SHP77 treated with DMSO at 0.1 percent for 48 hours (cell line): Measurements from ENCODE around the gene CRIM1.

Source experiments
- DNase-seq: peaks from one replicate; lab custom pipeline; 2025; lab: John Stamatoyannopoulos, UW

CRIM1 gene

DNA sequence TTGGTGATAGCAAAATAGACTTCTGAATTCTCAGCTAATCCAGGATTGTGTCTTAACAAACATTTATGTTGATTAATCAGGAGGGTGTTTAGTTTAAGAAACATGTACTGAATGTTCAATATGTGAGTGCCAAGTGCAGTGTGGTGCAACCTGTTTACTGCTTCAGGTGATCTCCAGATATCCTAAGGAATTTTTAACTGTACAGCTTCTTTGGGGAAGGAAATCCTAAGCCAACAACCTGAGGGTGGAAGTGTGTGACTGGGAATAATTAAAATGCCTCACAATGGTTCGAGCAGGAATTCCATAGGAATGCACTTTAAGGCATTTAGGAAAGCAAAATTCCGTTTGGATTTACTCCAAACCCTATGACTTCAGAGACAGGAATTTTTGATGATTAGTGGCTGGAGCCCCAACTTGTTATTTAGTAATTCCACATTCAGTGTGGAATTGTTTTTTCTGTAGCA is 16.4 kb downstream of the CRIM1 start:
- DNase-seq = no peak

DNA sequence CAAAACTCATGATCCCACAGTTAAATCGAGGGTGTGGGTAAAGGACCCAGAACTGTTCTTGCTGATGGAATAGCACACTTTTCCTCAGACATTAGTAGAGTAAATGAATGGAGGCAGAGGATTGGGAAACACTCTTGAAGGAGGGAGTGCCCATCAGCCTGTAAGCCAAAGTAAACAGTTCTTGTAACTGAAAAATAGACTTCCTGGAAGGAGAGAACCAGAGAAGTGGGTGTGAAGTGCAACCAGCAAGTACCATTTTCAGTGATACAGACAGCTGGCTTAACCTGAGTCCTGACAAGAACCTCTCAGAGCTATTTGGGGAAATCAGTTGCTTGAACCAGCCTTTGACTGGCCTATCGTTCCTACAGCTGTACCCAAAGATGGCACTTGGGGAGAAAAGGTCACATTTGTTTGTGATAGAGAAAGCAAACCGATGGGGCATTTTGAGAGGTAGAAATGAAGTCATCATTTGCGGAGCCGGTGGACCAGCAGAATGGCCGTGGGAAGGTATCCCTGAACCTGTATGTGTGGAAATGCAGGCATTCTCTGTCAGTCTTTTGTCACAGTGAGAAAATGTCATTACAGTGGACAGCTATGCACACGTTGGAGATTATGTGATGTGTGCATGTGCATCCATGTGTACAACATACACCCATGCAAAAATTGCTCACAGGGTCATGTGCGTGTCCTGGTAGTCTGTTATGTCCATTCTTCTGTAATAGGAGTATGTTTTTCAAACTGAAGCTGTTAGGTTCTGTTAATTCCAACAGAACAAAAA is 17.8 kb downstream of the CRIM1 start:
- DNase-seq = peak; percentile 38

DNA sequence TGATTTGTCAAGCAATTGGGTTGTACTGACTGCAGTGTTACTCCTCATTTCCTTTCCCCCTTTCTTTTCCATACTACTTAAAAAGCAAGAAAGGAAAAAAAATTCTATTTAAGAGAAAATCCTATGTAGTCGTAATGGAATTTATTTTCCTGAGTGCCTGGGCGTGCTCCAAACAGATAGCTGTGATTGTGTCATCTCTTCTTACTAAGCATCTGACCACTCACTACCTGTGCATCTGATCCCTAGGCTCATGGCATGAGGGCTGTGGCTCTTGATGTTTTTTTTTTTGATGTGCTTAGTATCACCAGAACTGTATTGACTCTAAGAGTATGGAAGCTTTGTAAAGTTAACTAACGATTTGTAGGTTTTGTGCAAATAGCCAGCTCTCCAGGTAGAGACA is 19.0 kb downstream of the CRIM1 start:
- DNase-seq = no peak

- DNase-seq = peak; percentile 72
Measured at GRCh38 chr2:36376319-36376765, 20.8 kb downstream of the CRIM1 start.

GRCh38 chr2:36376992-36377738 is 21.6 kb downstream of the CRIM1 start:
- no peak for DNase-seq

DNA sequence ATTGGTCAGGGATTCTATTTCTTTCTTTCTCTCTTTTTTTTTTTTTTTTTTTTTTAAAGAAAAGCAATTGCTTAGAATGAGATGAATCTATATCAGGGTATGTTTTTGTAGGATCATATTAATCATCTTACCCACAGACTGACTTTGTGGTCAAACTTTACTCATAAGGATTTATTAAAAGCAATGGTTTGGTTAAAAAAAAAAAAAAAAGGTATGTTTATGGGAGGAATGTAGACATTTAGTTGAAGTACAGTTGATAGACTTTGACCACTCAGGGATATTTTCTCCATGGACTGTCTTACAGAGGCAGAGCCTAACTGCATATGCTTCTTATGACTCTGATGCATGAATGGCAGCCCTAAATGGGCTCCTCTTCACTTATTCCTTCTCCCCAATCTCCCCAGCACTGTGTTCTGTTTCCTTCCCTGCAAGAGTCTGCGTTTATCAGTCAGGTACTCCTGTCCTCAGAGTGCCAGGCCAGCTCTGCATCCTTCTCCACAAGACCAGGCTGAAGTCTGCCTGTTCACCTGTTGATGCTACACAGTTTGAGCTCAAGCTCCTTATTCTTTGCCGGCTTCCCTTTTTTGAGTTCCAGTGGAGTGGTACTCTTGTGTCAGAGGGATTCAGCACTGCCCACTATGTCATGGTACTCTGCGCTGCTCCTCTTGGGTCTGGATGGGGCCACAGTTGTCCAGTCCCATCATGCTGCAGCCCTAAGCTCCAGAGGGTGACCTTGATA is 24.3 kb downstream of the CRIM1 start:
- DNase-seq = no peak

DNA sequence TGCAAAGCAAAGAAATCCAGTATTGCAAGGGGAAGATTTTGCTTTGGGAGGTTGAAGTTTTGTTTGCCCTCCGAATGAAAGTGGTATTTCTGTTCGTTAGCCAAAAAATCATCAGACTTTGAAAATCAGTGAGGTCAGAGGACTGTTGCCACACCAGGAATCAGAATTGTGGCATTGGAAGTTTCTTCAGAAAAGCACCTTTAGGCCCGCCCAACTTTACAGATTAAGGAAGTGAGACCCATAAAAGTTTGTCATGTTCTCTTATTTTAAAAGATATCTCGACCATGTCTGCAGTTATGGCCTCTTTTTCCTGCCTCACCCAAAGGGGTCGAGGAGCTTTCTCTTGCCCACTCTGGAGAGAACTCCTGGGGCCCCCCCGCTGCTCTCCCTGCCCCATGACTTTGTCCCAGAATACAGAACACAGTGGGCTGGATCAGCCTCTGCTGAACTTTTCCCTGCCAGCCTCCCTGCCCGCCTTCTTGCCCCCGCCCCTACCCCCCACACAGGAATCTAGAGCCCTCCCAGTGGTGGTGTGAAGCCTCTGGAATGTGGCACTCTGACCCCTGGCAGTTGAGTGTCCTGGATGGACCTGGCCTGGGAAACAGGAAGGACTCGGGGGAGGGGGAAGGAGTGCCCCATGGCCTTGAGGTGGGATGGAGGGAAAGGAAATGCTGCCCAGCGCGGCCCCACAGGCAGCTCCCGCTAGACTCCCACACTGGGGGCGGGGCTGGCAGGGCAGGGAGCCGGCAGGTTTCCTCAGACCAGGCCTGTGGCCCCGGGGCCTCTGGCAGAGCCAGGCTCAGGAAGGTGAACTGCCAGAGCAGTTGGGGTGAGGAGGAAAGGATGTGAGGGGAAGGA is 25.3 kb downstream of the CRIM1 start:
- no peak for DNase-seq

- no peak for DNase-seq
Measured at GRCh38 chr2:36381993-36382392, 26.4 kb downstream of the CRIM1 start.

- no peak for DNase-seq
Measured at GRCh38 chr2:36382472-36382871, 26.9 kb downstream of the CRIM1 start.

GRCh38 chr2:36383726-36384125 is 28.1 kb downstream of the CRIM1 start:
- no peak for DNase-seq

- no peak for DNase-seq
Measured at GRCh38 chr2:36384454-36384853, 28.9 kb downstream of the CRIM1 start.

DNA sequence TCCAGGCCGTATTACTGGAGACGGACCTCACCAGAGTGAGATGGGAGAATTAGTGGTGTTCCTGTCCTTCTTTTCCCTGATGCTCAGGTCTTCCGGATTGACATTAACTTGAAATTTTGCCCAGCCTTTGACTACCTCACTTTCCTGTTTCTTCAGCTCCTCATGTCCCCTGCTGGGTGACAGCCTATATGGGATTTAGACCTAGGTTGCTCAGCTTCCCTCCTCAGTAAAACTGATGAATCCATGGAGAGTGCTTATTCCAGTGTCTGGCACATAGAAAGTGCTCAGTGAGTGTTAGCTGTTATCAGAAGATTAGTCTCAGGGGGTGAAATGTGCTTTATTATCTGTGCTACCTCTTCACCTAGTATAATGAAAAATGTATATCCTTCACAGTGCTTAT is 30.0 kb downstream of the CRIM1 start:
- DNase-seq = no peak

- DNase-seq = no peak
Measured at GRCh38 chr2:36387258-36387916, 31.8 kb downstream of the CRIM1 start.

DNA sequence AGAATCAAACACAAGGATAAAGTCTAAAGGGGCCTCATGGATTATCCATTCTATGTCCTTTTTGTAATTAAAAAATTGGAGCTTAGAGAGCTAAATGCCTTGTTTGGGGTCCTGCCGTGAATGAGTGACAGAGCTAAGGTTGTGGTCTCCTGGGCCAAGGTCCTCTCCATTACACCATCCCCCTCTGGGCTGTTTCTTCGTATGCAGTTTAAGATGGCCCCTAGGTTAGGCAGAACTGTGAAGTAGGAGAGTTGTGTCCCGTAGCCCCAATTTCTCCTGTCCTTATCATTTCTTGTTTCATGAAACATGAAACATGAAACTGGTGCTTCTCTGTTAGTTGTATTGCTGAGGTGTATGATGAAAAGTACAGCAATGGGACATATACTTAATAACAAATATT is 32.9 kb downstream of the CRIM1 start:
- no peak for DNase-seq

DNA sequence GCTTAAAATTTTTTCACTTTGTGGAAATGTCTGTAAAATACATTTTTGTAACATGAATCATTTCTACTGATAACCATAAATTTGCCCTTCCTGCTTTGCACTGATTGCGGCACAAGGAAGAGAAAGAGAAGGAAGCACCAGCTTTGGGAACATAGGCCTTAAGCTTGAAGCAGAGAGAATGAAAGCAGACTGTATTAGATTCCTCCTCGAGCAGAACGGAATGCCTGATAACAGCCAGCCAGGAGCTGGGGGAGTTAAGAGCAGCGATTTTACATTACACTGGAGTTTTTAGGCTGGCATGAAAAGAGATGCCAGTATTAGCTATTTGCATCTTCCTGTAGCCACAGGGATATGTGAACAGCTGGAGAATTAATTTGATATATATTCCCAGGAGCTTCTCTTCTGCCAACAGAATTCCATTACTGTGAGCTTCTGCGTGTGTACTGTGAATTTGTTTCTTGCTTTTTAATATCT is 33.5 kb downstream of the CRIM1 start:
- DNase-seq = no peak

DNA sequence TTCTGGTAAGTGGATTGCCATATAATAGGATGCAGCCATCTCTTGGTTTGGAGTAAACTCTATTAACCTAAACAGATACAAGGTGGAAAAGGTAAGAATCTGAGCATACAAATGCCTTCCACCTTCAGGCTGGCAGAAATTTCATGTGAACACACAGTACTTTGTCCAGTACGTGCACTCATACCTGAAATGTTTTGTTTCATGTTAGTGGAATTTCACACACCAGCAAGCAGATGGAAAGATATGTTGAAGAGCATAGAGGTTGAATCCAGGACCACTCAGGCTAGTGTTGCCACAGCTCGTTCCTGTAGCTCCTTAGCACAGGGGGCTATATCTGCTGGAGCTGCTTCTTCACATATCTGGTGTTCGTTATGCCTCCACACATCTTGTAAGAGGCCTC is 34.0 kb downstream of the CRIM1 start:
- no peak for DNase-seq

GRCh38 chr2:36392571-36393255 is 37.1 kb downstream of the CRIM1 start:
- no peak for DNase-seq

DNA sequence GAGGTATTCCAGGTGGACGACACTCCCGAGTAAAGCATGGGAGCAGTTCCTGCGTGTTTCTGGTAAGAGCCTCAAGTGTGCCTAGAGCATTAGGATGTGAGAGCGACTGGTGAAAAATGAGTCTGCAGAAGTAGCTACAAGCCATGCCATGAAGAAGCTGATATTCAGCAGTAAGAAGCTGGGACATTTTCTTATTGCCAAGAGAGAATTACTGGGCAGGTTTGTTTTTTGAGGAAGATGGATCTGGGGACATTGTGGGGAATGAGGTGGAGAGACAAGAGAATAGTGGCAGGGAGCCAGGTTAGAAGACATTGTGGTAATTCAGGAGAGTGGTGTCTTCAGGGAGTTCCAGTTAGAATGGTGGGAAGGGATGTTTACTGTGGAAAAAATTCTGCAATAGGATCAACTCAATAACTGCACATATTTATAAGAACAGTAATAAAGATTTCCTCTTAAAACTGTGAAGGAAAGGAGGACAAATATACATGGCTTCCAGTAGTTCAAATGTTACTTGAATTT is 38.2 kb downstream of the CRIM1 start:
- DNase-seq = no peak

DNA sequence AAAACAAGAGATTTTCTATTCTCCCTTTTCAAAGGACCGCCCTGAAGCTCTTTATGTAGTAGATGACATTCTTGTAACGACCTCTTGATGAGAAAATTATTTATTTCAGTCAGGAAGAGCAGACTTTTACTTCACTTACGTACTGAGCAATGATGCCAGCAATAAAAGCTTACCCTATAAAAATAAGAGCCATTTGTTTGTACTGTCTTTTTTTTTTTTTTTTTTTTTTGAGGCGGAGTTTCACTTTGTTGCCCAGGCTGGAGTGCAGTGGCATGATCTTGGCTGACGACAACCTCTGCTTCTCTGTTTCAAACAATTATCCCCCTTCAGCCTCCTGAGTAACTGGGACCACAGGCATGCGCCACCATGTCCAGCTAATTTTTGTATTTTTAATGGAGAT is 39.2 kb downstream of the CRIM1 start:
- no peak for DNase-seq

GRCh38 chr2:36395866-36396265 is 40.3 kb downstream of the CRIM1 start:
- DNase-seq = no peak
